SU-DHL-6 (cell line): ENCODE results near the gene CCDC122.

Experiments used
- H2AFZ ChIP-seq: fragments of 200-600 bp; sonication (generic); 2 replicates; pipeline ENCODE4 v1.6.1; 2014; ENCODE audit warnings: low read depth, mild to moderate bottlenecking, moderate library complexity, mixed read lengths, antibody characterized with exemption, low read length; ENCODE audit not compliant: severe bottlenecking
- H3F3A ChIP-seq: fragments of 200-600 bp; shearing (Covaris generic); 2 replicates; pipeline ENCODE4 v1.6.0; 2016; ENCODE audit warnings: antibody characterized with exemption, mild to moderate bottlenecking; ENCODE audit not compliant: insufficient read depth
- H3K27ac ChIP-seq: fragments of 200-600 bp; sonication (generic); 2 replicates; pipeline ENCODE4 v1.5.1; 2016; ENCODE audit warnings: low read depth, mild to moderate bottlenecking, low read length, moderate library complexity, mixed read lengths
- H3K27me3 ChIP-seq: fragments of 200-600 bp; sonication (generic), shearing (Covaris generic); 2 replicates; pipeline ENCODE4 v1.6.0; 2014; ENCODE audit warnings: mild to moderate bottlenecking, low read length
- H3K36me3 ChIP-seq: fragments of 200-600 bp; sonication (generic); 2 replicates; pipeline ENCODE4 v1.6.1; 2014; ENCODE audit warnings: mild to moderate bottlenecking, low read length, mixed read lengths
- H3K4me2 ChIP-seq: fragments of 300-600, 200-600 bp; shearing (Covaris generic), sonication (generic); 2 replicates; pipeline ENCODE4 v1.6.0; 2014; ENCODE audit warnings: low read length, low read depth, mild to moderate bottlenecking; ENCODE audit not compliant: poor library complexity, severe bottlenecking
- H3K4me3 ChIP-seq: fragments of 200-600 bp; sonication (generic); 2 replicates; pipeline ENCODE4 v1.5.1; 2014; ENCODE audit warnings: antibody characterized with exemption, low read length, mild to moderate bottlenecking, mixed read lengths; ENCODE audit not compliant: insufficient read depth, poor library complexity, severe bottlenecking
- H3K79me2 ChIP-seq: fragments of 200-600 bp; sonication (generic); 2 replicates; pipeline ENCODE4 v1.6.1; 2014; ENCODE audit warnings: mild to moderate bottlenecking, low read length, moderate library complexity; ENCODE audit not compliant: insufficient read depth
- H3K9ac ChIP-seq: fragments of 200-600 bp; sonication (generic); 2 replicates; pipeline ENCODE4 v1.7.0; 2014; ENCODE audit warnings: mild to moderate bottlenecking, low read length
- H3K9me2 ChIP-seq: fragments of 200-600 bp; sonication (generic); replicated peaks from 2 replicates; pipeline ENCODE4 v1.6.1; 2014; ENCODE audit warnings: low read length; ENCODE audit not compliant: insufficient read depth
- H3K9me3 ChIP-seq: fragments of 200-600 bp; sonication (generic); 2 replicates; pipeline ENCODE4 v1.6.1; 2014; ENCODE audit warnings: low read length, mixed read lengths; ENCODE audit not compliant: insufficient read depth
- H4K20me1 ChIP-seq: fragments of 200-600 bp; sonication (generic); 2 replicates; pipeline ENCODE4 v1.6.1; 2014; ENCODE audit warnings: low read depth, mild to moderate bottlenecking, antibody characterized with exemption, low read length, moderate library complexity, mixed read lengths
- EZH2phosphoT487 ChIP-seq: fragments of 200-600 bp; sonication (generic), shearing (Covaris generic); conservative IDR thresholded peaks from 2 replicates; pipeline ENCODE4 v1.6.1; 2018; ENCODE audit warnings: mild to moderate bottlenecking, antibody characterized with exemption, low read length, moderate library complexity, mixed read lengths
- TF ChIP-seq, protein P1 (sequence below): fragments of 200-600 bp; sonication (generic); IDR thresholded peaks from one replicate; pipeline ENCODE4 v1.5.1; 2017; ENCODE audit warnings: antibody characterized with exemption, mild to moderate bottlenecking, low read length, moderate library complexity; ENCODE audit not compliant: insufficient read depth, poor library complexity, severe bottlenecking

CCDC122 gene

DNA sequence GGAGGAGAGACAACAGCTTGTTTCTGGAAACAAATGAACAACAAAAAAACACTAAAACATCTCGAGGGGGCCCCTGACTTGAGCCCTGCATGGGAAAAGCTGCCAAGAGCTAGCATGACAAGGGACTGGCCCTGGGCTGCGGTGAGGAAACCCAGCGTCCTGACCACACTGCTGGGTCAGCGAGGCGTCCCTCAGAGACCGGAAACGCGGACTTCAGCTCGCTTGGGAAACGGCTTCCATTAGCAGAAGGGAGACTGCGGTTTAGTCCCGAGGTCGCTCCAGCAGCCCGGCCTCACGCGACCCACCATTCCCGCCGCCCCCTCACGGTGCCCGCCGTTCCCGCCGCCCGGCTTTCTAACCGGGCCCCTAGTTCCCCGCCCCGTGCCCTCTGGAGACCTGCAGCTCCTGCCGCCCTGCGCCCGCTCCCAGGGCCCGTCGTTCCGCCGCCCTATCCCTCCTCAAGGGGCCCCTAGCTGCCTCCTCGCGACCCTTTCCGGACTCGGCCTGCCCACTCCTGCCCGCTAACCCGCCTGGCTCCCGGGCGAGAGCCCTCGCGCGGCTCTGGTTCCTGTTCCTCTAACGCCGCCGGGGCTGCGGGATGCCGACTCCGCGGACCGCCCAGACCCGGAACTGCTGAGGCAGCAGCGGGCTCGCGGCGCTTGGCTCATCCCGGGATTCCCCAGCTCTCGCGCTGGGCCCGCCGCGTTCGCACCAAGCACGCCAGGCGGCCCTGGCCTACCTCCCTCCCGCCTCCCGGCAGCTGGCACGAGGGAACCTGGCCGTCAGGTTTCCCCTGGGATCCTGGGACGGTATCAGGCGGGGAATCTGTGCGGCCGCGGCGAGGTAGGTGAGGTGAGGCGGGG is at the start of gene CCDC122:
Gene CCDC122, minus strand, starts transcription at position 849 of the 863 bp plus-strand sequence. CDS start 10,364 bp downstream, outside the sequence.
- no peaks in the 10 kb centered on the region for H3K27me3 ChIP-seq
- peaks cover 6% of the 10 kb centered on the region for H3K79me2 ChIP-seq
- H3K36me3 ChIP-seq: peaks cover 5% of the 10 kb centered on the region; the same call in 1 of the 2 replicates
- peak within 1 kb of the TSS; percentile 97 for H3K4me3 ChIP-seq
- H3K27ac ChIP-seq: peak within 1 kb of the TSS; percentile 93
- H3K4me2 ChIP-seq: peak within 1 kb of the TSS; percentile 100
- H3K9ac ChIP-seq: peak within 1 kb of the TSS; percentile 96
- no peak for TF ChIP-seq EZH2phosphoT487
- TF ChIP-seq, protein P1, sequence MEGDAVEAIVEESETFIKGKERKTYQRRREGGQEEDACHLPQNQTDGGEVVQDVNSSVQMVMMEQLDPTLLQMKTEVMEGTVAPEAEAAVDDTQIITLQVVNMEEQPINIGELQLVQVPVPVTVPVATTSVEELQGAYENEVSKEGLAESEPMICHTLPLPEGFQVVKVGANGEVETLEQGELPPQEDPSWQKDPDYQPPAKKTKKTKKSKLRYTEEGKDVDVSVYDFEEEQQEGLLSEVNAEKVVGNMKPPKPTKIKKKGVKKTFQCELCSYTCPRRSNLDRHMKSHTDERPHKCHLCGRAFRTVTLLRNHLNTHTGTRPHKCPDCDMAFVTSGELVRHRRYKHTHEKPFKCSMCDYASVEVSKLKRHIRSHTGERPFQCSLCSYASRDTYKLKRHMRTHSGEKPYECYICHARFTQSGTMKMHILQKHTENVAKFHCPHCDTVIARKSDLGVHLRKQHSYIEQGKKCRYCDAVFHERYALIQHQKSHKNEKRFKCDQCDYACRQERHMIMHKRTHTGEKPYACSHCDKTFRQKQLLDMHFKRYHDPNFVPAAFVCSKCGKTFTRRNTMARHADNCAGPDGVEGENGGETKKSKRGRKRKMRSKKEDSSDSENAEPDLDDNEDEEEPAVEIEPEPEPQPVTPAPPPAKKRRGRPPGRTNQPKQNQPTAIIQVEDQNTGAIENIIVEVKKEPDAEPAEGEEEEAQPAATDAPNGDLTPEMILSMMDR: no peak
- peak within 1 kb of the TSS; percentile 89 for H2AFZ ChIP-seq
- H4K20me1 ChIP-seq: no peaks in the 10 kb centered on the region
- H3K9me2 ChIP-seq: no peaks in the 10 kb centered on the region
- H3K9me3 ChIP-seq: no peaks in the 10 kb centered on the region
- peaks cover 43% of the 10 kb centered on the region for H3F3A ChIP-seq

DNA sequence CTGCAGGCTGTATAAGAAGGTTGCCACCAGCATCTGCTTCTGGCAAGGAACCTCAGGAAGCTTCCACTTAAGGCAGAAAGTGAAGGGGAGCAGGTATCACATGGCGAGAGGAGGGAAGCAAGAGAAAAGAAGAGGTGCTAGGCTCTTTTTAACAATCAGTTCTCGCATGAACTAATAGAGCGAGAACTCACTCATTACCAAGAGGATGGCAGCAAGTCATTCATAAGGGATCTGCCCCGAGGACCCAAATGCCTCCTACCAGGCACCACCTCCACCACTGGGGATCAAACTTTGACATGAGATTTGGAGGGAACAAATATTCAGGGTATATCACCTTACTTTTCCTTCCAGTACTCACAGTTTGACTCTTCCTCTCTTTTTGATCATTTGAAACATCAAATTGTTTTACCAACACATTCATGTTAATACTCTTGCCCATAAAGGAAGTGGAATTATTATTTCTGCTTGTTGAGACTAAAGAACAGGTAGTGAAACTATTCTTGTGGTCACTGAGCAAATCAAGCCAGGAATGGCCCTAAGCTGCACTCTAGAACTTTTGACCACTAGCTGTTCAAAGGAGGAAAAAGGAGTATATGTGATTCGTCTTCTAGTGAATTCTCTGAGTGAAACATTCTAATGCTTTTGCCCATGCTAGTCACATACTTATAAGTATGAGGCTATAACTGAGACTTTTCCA is 45.2 kb upstream of the CCDC122 start:
- Histone ChIP-seq H3K9me2 (no peaks in the 10 kb centered on the region), H3K79me2 (no peaks in the 10 kb centered on the region), H2AFZ (no peak overlapping the region), H3K27ac (no peak overlapping the region), H4K20me1 (no peaks in the 10 kb centered on the region), H3K9ac (no peak overlapping the region), H3K4me2 (no peak overlapping the region), H3K4me3 (no peak overlapping the region), H3K9me3 (no peaks in the 10 kb centered on the region), H3K27me3 (no peaks in the 10 kb centered on the region), H3F3A (no peaks in the 10 kb centered on the region), H3K36me3 (no peaks in the 10 kb centered on the region)
- TF ChIP-seq, protein P1: no peak
- TF ChIP-seq EZH2phosphoT487: no peak

DNA sequence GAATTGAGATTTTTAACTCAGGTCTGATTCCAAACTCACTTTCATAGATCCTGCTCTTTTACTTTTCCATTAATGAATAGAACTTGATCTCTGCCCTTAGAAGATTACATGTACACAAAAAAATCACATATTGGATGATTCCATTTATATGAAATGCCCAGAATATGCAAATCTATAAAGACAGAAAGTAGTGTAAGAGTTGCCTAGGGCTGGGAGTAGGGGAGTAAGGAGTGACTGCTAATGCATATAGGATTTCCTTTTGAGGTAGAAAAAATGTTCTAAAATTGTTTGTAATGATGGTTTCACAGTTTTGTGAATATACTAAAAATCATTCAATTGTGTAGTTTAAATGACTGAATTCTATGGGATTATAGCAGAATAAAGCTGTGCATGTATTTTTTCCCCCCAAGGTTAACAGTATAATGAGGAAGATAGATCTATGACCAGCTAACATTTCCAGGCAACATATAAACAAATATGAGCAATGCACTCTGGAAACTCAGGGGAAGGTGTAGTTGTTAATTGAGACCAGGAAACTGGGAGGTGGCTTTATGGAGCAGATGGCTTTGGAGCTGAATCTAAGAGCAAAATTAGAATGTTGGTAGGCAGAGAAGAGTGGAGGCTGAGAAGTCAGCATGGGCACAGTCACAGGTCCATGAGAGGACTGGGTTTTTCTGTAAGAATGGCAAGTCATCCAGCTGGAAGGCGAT is 41.6 kb upstream of the CCDC122 start:
- Histone ChIP-seq H3K4me3 (no peak overlapping the region), H3K79me2 (no peaks in the 10 kb centered on the region), H3K27me3 (no peaks in the 10 kb centered on the region), H3K9me2 (no peaks in the 10 kb centered on the region), H3K27ac (no peak overlapping the region), H4K20me1 (no peaks in the 10 kb centered on the region), H2AFZ (no peak overlapping the region), H3K36me3 (no peaks in the 10 kb centered on the region), H3F3A (no peaks in the 10 kb centered on the region), H3K9ac (no peak overlapping the region), H3K4me2 (no peak overlapping the region), H3K9me3 (no peaks in the 10 kb centered on the region)
- no peak for TF ChIP-seq EZH2phosphoT487
- TF ChIP-seq, protein P1: no peak
